IMR-90 (cell line): Measurements from ENCODE around the gene GPR15. TPM values are rescaled to one million over a fixed set of nuclear protein-coding genes. Genes with fewer than 3 reads are reported as not detected.

Source experiments
- ATAC-seq: fragments of 200-7000 bp; cut with Tn5 transposase; 2 replicates; pipeline ENCODE4 v1.9.1; 2020; ENCODE audit warnings: low read depth, mild to moderate bottlenecking, moderate library complexity
- BruUV-seq: library from RNA; stranded (reverse); fragments of 400-500 nt; replicated peaks from 2 replicates; lab custom pipeline; 2021; lab: Mats Ljungman, UMichigan
- CTCF ChIA-PET: fragments of 300-600 bp; formaldehyde crosslinking; extraction: SDS; loops from one replicate; lab custom pipeline; 2021; ENCODE audit warnings: antibody characterized with exemption; lab: Yijun Ruan, JAX
- POLR2A ChIA-PET: fragments of 300-600 bp; sonication (Branson Sonifier 250); formaldehyde crosslinking; loops from one replicate; lab custom pipeline; 2022; ENCODE audit warnings: antibody characterized with exemption; ENCODE audit not compliant: unreplicated experiment; lab: Charles Lee
- DNase-seq: peaks from one replicate; pipeline ENCODE4 v3.0.0; 2013
- H2AFZ ChIP-seq: replicated peaks from 2 replicates; pipeline ENCODE3; 2013; ENCODE audit warnings: low read length, mild to moderate bottlenecking; ENCODE audit not compliant: poor library complexity
- H2AK5ac ChIP-seq: 2 replicates; pipeline ENCODE4 v1.6.1; 2013; ENCODE audit warnings: low read depth, low read length, inconsistent platforms
- H2AK9ac ChIP-seq: replicated peaks from 2 replicates; pipeline ENCODE3; 2013; ENCODE audit warnings: mild to moderate bottlenecking, low read depth, low read length, moderate library complexity; ENCODE audit not compliant: poor library complexity
- H2BK120ac ChIP-seq: 2 replicates; pipeline ENCODE4 v1.6.1; 2013; ENCODE audit warnings: low read depth, low read length, inconsistent platforms
- H2BK15ac ChIP-seq: 3 replicates; pipeline ENCODE4 v1.6.1; 2013; ENCODE audit warnings: low read depth, low read length, inconsistent platforms
- H2BK20ac ChIP-seq: 2 replicates; pipeline ENCODE4 v1.6.1; 2013; ENCODE audit warnings: low read depth, mild to moderate bottlenecking, inconsistent platforms, low read length, moderate library complexity
- H2BK5ac ChIP-seq: 2 replicates; pipeline ENCODE4 v1.6.1; 2013; ENCODE audit warnings: mild to moderate bottlenecking, low read depth, low read length, inconsistent platforms; ENCODE audit not compliant: poor library complexity, severe bottlenecking
- H3K14ac ChIP-seq: replicated peaks from 2 replicates; pipeline ENCODE4 v1.6.1; 2013; ENCODE audit warnings: low read depth, low read length, inconsistent platforms
- H3K18ac ChIP-seq: 2 replicates; pipeline ENCODE4 v1.6.1; 2013; ENCODE audit warnings: low read depth, low read length, control low read depth
- H3K23ac ChIP-seq: 2 replicates; pipeline ENCODE4 v1.6.1; 2013; ENCODE audit warnings: low read depth, low read length, inconsistent platforms
- H3K27ac ChIP-seq: 2 replicates; pipeline ENCODE4 v1.5.1; 2013; ENCODE audit warnings: mild to moderate bottlenecking, control low read depth, low read length; ENCODE audit not compliant: insufficient read depth
- H3K27me3 ChIP-seq: 2 replicates; pipeline ENCODE4 v1.6.1; 2013; ENCODE audit warnings: low read length; ENCODE audit not compliant: control insufficient read depth, insufficient read depth
- H3K36me3 ChIP-seq: 2 replicates; pipeline ENCODE4 v1.6.1; 2013; ENCODE audit warnings: low read length, mixed read lengths; ENCODE audit not compliant: control insufficient read depth, insufficient read depth
- H3K4ac ChIP-seq: 2 replicates; pipeline ENCODE4 v1.6.1; 2013; ENCODE audit warnings: low read depth, low read length, inconsistent platforms
- H3K4me1 ChIP-seq: 2 replicates; pipeline ENCODE4 v1.6.1; 2013; ENCODE audit warnings: low read length, mixed read lengths; ENCODE audit not compliant: control insufficient read depth, insufficient read depth
- H3K4me2 ChIP-seq: 2 replicates; pipeline ENCODE4 v1.6.1; 2013; ENCODE audit warnings: low read depth, mild to moderate bottlenecking, control low read depth, low read length, moderate library complexity
- H3K4me3 ChIP-seq: 2 replicates; pipeline ENCODE4 v1.5.1; 2013; ENCODE audit warnings: low read depth, mild to moderate bottlenecking, control low read depth, low read length, moderate library complexity; ENCODE audit not compliant: insufficient read depth
- H3K56ac ChIP-seq: 2 replicates; pipeline ENCODE4 v1.6.1; 2013; ENCODE audit warnings: low read length, inconsistent platforms; ENCODE audit not compliant: insufficient read depth; ENCODE audit errors: extremely low read depth
- H3K79me1 ChIP-seq, 2 experiments: 2 replicates each; pipeline ENCODE4 v1.6.1; 2013; ENCODE audit warnings: low read length in 2 of 2, inconsistent platforms in 1 of 2, low read depth in 1 of 2
- H3K9ac ChIP-seq: 2 replicates; pipeline ENCODE4 v1.6.1; 2013; ENCODE audit warnings: low read depth, low read length, control low read depth
- H3K9me1 ChIP-seq: 2 replicates; pipeline ENCODE4 v1.6.1; 2013; ENCODE audit warnings: low read length, inconsistent platforms; ENCODE audit not compliant: insufficient read depth
- H3K9me3 ChIP-seq: 2 replicates; pipeline ENCODE4 v1.6.1; 2013; ENCODE audit warnings: low read length; ENCODE audit not compliant: control insufficient read depth, insufficient read depth
- H4K20me1 ChIP-seq: 2 replicates; pipeline ENCODE4 v1.6.1; 2013; ENCODE audit warnings: low read length, inconsistent platforms; ENCODE audit not compliant: insufficient read depth
- H4K5ac ChIP-seq: 2 replicates; pipeline ENCODE4 v1.6.1; 2013; ENCODE audit warnings: mild to moderate bottlenecking, low read depth, low read length, control low read depth
- H4K8ac ChIP-seq, 2 experiments: 2 replicates each; pipeline ENCODE4 v1.6.1; 2013; ENCODE audit warnings: low read depth in 2 of 2, low read length in 2 of 2, control low read depth in 1 of 2, inconsistent platforms in 1 of 2
- H4K91ac ChIP-seq: 2 replicates; pipeline ENCODE4 v1.6.1; 2013; ENCODE audit warnings: low read depth, low read length, inconsistent platforms; ENCODE audit not compliant: insufficient read depth
- BHLHE40 ChIP-seq: fragments of 150-350 bp; IDR thresholded peaks from 2 replicates; pipeline ENCODE4 v1.6.1; 2016; ENCODE audit warnings: mild to moderate bottlenecking, low read depth, low read length
- CEBPB ChIP-seq: IDR thresholded peaks from 2 replicates; pipeline ENCODE4 v1.6.1; 2012; ENCODE audit warnings: low read depth, low read length, improper control_type of control experiment
- CHD1 ChIP-seq: IDR thresholded peaks from 2 replicates; pipeline ENCODE4 v1.6.1; 2012; ENCODE audit warnings: low read depth, low read length, improper control_type of control experiment
- FOS ChIP-seq: fragments of 150-350 bp; IDR thresholded peaks from 2 replicates; pipeline ENCODE4 v1.6.1; 2016; ENCODE audit warnings: low read depth, low read length
- MAFK ChIP-seq: IDR thresholded peaks from 2 replicates; pipeline ENCODE4 v1.6.1; 2012; ENCODE audit warnings: low read depth, low read length, improper control_type of control experiment
- MAZ ChIP-seq: IDR thresholded peaks from 2 replicates; pipeline ENCODE4 v1.6.1; 2012; ENCODE audit warnings: low read depth, mild to moderate bottlenecking, low read length, improper control_type of control experiment, moderate library complexity, borderline replicate concordance
- MXI1 ChIP-seq: IDR thresholded peaks from 2 replicates; pipeline ENCODE4 v1.6.1; 2012; ENCODE audit warnings: low read depth, mild to moderate bottlenecking, low read length, moderate library complexity, borderline replicate concordance
- NFE2L2 ChIP-seq: fragments of 150-350 bp; IDR thresholded peaks from 2 replicates; pipeline ENCODE4 v1.6.1; 2016; ENCODE audit warnings: low read depth, mild to moderate bottlenecking, low read length
- POLR2A ChIP-seq: IDR thresholded peaks from 2 replicates; pipeline ENCODE4 v1.6.1; 2012; ENCODE audit warnings: mild to moderate bottlenecking, low read depth, low read length
- RAD21 ChIP-seq: IDR thresholded peaks from 2 replicates; pipeline ENCODE4 v1.6.1; 2012; ENCODE audit warnings: low read length, improper control_type of control experiment
- RCOR1 ChIP-seq: IDR thresholded peaks from 2 replicates; pipeline ENCODE4 v1.6.1; 2012; ENCODE audit warnings: mild to moderate bottlenecking, low read length, improper control_type of control experiment; ENCODE audit not compliant: insufficient replicate concordance
- RFX5 ChIP-seq: IDR thresholded peaks from 2 replicates; pipeline ENCODE4 v1.8.0; 2012; ENCODE audit warnings: low read depth, mild to moderate bottlenecking, low read length, moderate library complexity
- SMC3 ChIP-seq: fragments of 150-350 bp; IDR thresholded peaks from 2 replicates; pipeline ENCODE4 v1.6.1; 2016; ENCODE audit warnings: low read depth, mild to moderate bottlenecking, antibody characterized with exemption, low read length, moderate library complexity
- USF2 ChIP-seq: fragments of 150-350 bp; IDR thresholded peaks from 2 replicates; pipeline ENCODE4 v1.6.1; 2017; ENCODE audit warnings: mild to moderate bottlenecking, antibody characterized with exemption, low read length, low read depth
- WGBS, 2 experiments: methylation state at CpG; one replicate each; pipeline versions ENCODE4 v1.1.5 to v1.1.7; 2013; ENCODE audit warnings: missing lambda C conversion rate in 2 of 2; ENCODE audit not compliant: insufficient read length in 1 of 2; ENCODE audit errors: extremely low coverage in 2 of 2; 5-methylcytosine and 5-hydroxymethylcytosine counted together
- dilution Hi-C: fragments of 300-500 bp; cut with HindIII; formaldehyde crosslinking; loops from one replicate; pipeline ENCODE4 v1.14.3; 2018; ENCODE audit warnings: low sequenced_read_pairs; ENCODE audit not compliant: unreplicated experiment
- in situ Hi-C: fragments of 300-500 bp; cut with MboI; formaldehyde crosslinking; loops from 3 replicates; pipeline ENCODE4 v1.14.3; 2019; ENCODE audit warnings: low sequenced_read_pairs, inconsistent platforms, mixed read lengths
- intact Hi-C: fragments of 100-400 bp; cut with micrococcal nuclease; formaldehyde crosslinking; loops from 2 replicates; pipeline ENCODE4 v1.10.0; 2022
- polyA plus RNA-seq, 3 experiments: library from polyadenylated mRNA; depleted of rRNA; stranded (reverse); fragments of >200 nt; gene quantifications; 2 replicates each; pipeline ENCODE4 v1.2.3, GENCODE V29; 2012; ENCODE audit warnings: low replicate concordance in 1 of 3
- total RNA-seq: library from RNA; depleted of rRNA; stranded (reverse); fragments of >200 nt; gene quantifications from 2 replicates; pipeline ENCODE4 v1.2.3, GENCODE V29; 2012
- TF ChIP-seq, protein P1 (sequence below): conservative IDR thresholded peaks from 2 replicates; pipeline ENCODE4 v1.5.1; 2012; ENCODE audit warnings: mild to moderate bottlenecking, low read depth, low read length, improper control_type of control experiment
- TF ChIP-seq, protein P2 (sequence below): fragments of 150-350 bp; IDR thresholded peaks from 2 replicates; pipeline ENCODE4 v1.6.1; 2016; ENCODE audit warnings: low read depth, mild to moderate bottlenecking, low read length, moderate library complexity, borderline replicate concordance

GPR15 gene
- total and polyA plus RNA-seq, 2 of the 4 experiments (the other 2 are of a cell fraction): not detected

DNA sequence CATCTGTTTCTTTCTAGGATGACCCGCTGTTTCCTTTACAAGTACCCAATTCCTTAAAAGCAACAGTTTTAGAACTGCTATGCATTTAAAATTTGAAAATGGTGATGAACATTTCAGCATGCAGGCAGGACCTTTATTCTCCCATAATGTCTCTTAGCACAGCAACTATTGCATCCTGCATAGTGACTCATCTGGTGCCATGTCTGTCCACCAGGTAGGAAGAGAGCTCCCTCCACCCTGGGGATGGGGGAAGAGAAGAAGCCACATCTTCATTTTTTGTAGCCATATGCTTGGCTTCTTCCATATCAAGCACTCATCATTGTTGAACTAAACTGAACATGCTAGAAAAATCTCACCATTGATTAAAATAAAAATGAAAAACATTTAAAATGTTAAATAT lies 9.9 kb downstream of the GPR15 start:
- Histone ChIP-seq H3K4me1 (no peaks in the 10 kb centered on the region), H3K4me2 (no peak overlapping the region), H3K27me3 (peaks cover 4% of the 10 kb centered on the region; the same call in 1 of the 2 replicates), H3K9me3 (no peaks in the 10 kb centered on the region), H3K36me3 (no peaks in the 10 kb centered on the region), H3K9ac (no peak overlapping the region), H3K56ac (no peak overlapping the region), H3K14ac (no peak overlapping the region), H3K79me1 (no peaks in the 10 kb centered on the region), H3K4ac (no peak overlapping the region), H4K20me1 (no peaks in the 10 kb centered on the region), H2AK5ac (no peak overlapping the region), H2BK5ac (no peak overlapping the region), H2BK15ac (no peak overlapping the region), H3K23ac (no peak overlapping the region), H2AK9ac (no peak overlapping the region), H2BK20ac (no peak overlapping the region), H4K8ac (no peak overlapping the region), H4K5ac (no peak overlapping the region), H4K91ac (no peak overlapping the region), H2AFZ (no peak overlapping the region), H3K27ac (no peak overlapping the region), H3K18ac (no peak overlapping the region), H3K9me1 (no peaks in the 10 kb centered on the region), H2BK120ac (no peak overlapping the region), H3K4me3 (no peak overlapping the region)
- POLR2A ChIA-PET: no interaction called here
- intact Hi-C loops: no loop called here
- no peak for TF ChIP-seq RCOR1
- TF ChIP-seq BHLHE40: no peak
- no peak for TF ChIP-seq SMC3
- no peak for TF ChIP-seq USF2
- TF ChIP-seq NFE2L2: no peak
- no peak for TF ChIP-seq MAFK
- TF ChIP-seq MAZ: no peak
- TF ChIP-seq FOS: no peak
- no peak for TF ChIP-seq RAD21
- no peak for TF ChIP-seq MXI1
- TF ChIP-seq, protein P1, sequence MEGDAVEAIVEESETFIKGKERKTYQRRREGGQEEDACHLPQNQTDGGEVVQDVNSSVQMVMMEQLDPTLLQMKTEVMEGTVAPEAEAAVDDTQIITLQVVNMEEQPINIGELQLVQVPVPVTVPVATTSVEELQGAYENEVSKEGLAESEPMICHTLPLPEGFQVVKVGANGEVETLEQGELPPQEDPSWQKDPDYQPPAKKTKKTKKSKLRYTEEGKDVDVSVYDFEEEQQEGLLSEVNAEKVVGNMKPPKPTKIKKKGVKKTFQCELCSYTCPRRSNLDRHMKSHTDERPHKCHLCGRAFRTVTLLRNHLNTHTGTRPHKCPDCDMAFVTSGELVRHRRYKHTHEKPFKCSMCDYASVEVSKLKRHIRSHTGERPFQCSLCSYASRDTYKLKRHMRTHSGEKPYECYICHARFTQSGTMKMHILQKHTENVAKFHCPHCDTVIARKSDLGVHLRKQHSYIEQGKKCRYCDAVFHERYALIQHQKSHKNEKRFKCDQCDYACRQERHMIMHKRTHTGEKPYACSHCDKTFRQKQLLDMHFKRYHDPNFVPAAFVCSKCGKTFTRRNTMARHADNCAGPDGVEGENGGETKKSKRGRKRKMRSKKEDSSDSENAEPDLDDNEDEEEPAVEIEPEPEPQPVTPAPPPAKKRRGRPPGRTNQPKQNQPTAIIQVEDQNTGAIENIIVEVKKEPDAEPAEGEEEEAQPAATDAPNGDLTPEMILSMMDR: no peak
- TF ChIP-seq POLR2A: no peak
- TF ChIP-seq, protein P2, sequence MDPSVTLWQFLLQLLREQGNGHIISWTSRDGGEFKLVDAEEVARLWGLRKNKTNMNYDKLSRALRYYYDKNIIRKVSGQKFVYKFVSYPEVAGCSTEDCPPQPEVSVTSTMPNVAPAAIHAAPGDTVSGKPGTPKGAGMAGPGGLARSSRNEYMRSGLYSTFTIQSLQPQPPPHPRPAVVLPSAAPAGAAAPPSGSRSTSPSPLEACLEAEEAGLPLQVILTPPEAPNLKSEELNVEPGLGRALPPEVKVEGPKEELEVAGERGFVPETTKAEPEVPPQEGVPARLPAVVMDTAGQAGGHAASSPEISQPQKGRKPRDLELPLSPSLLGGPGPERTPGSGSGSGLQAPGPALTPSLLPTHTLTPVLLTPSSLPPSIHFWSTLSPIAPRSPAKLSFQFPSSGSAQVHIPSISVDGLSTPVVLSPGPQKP: no peak
- no peak for TF ChIP-seq CEBPB
- no peak for TF ChIP-seq CHD1
- no peak for TF ChIP-seq RFX5
- CTCF ChIA-PET: no interaction called here
- DNase-seq (no peak), ATAC-seq (no peak)
- in situ Hi-C loops: no loop called here
- BruUV-seq: no TSS peak
- WGBS, 2 experiments: no CpG with 5 or more reads among the region's 1 CpG
- dilution Hi-C loops: no loop called here
